Caco-2 (cell line): ENCODE measurements around the gene LY6G6F. TPM values are rescaled to one million over a fixed set of nuclear protein-coding genes. Genes with fewer than 3 reads are reported as not detected.

Experiments
- BruUV-seq: library from RNA; stranded (reverse); fragments of 400-500 nt; replicated peaks from 2 replicates; lab custom pipeline; 2021; lab: Mats Ljungman, UMichigan
- CTCF ChIA-PET: fragments of 300-600 bp; sonication (Branson Sonifier 250); formaldehyde crosslinking; loops from one replicate; lab custom pipeline; 2022; ENCODE audit warnings: antibody characterized with exemption; lab: Charles Lee
- POLR2A ChIA-PET: fragments of 300-600 bp; sonication (Branson Sonifier 250); formaldehyde crosslinking; loops from one replicate; lab custom pipeline; 2022; ENCODE audit warnings: antibody characterized with exemption; lab: Charles Lee
- DNase-seq, 2 experiments: peaks; one replicate each; pipeline versions ENCODE4 v3.0.0 to v3.0.0-alpha.2; 2020 to 2022
- H3K27me3 ChIP-seq: replicated peaks from 2 replicates; pipeline ENCODE4 v1.6.0; 2011; ENCODE audit warnings: low read length; ENCODE audit not compliant: control insufficient read depth, insufficient read depth
- H3K36me3 ChIP-seq: 2 replicates; pipeline ENCODE4 v1.5.1; 2011; ENCODE audit warnings: low read length; ENCODE audit not compliant: control insufficient read depth, insufficient read depth
- H3K4me1 ChIP-seq: fragments of 250-450 bp; sonication (Bioruptor Pico); 2 replicates; pipeline ENCODE4 v1.5.1; 2020; ENCODE audit warnings: mild to moderate bottlenecking
- H3K4me3 ChIP-seq: 2 replicates; pipeline ENCODE4 v1.5.1; 2011; ENCODE audit warnings: low read depth, mild to moderate bottlenecking, control low read depth, low read length
- H3K9me3 ChIP-seq: fragments of 250-450 bp; sonication (Bioruptor Pico); 2 replicates; pipeline ENCODE4 v1.5.1; 2020; ENCODE audit warnings: mild to moderate bottlenecking, moderate library complexity
- H3K27ac Mint-ChIP-seq: one replicate; pipeline ENCODE4 v1.8.0; 2022; ENCODE audit warnings: mixed read lengths; ENCODE audit not compliant: unreplicated experiment
- H3K27me3 Mint-ChIP-seq: one replicate; pipeline ENCODE4 v1.8.0; 2022; ENCODE audit warnings: mixed read lengths; ENCODE audit not compliant: insufficient read depth, unreplicated experiment
- H3K36me3 Mint-ChIP-seq: one replicate; pipeline ENCODE4 v1.8.0; 2022; ENCODE audit warnings: mild to moderate bottlenecking, mixed read lengths; ENCODE audit not compliant: insufficient read depth, unreplicated experiment
- H3K4me1 Mint-ChIP-seq: one replicate; pipeline ENCODE4 v1.8.0; 2022; ENCODE audit warnings: low read depth, mixed read lengths; ENCODE audit not compliant: unreplicated experiment
- H3K4me3 Mint-ChIP-seq: one replicate; pipeline ENCODE4 v1.8.0; 2022; ENCODE audit warnings: mild to moderate bottlenecking, moderate library complexity, mixed read lengths; ENCODE audit not compliant: unreplicated experiment
- H3K9me3 Mint-ChIP-seq: one replicate; pipeline ENCODE4 v1.8.0; 2022; ENCODE audit warnings: mixed read lengths; ENCODE audit not compliant: unreplicated experiment
- CTCF ChIP-seq, 2 experiments: fragments of 200-600 bp in 1 of 2; IDR thresholded peaks; 1 replicate in 1 of 2; 2 replicates in 1 of 2; pipeline versions ENCODE4 v1.5.1 to v1.8.0; 2011 to 2022; ENCODE audit warnings: antibody characterized with exemption in 1 of 2, control low read depth in 1 of 2, inconsistent platforms in 1 of 2, low read depth in 1 of 2, low read length in 1 of 2, mild to moderate bottlenecking in 1 of 2, moderate library complexity in 1 of 2; ENCODE audit not compliant: insufficient read depth in 1 of 2, severe bottlenecking in 1 of 2, unreplicated experiment in 1 of 2
- intact Hi-C: fragments of 100-400 bp; cut with micrococcal nuclease; formaldehyde crosslinking; loops from one replicate; pipeline ENCODE4 v1.10.0; 2022; ENCODE audit not compliant: unreplicated experiment
- total RNA-seq: library from RNA; stranded (reverse); gene quantifications from 2 replicates; pipeline ENCODE4 v1.2.3, GENCODE V29; 2022

LY6G6F gene
- total RNA-seq, 1 experiment from 2014 or later, result not detected

GRCh38 chr6:31662124-31662723 lies 44.4 kb upstream of the LY6G6F start:
- no peak for DNase-seq
- Mint-ChIP-seq H3K4me1 (peaks cover 48% of the 10 kb centered on the region), H3K27ac (peak overlapping the region; percentile 67), H3K36me3 (peaks cover 91% of the 10 kb centered on the region), H3K4me3 (peak overlapping the region; percentile 86), H3K9me3 (no peaks in the 10 kb centered on the region), H3K27me3 (no peaks in the 10 kb centered on the region)
- CTCF ChIA-PET, result interaction anchor here (0.6 kb wide), 1 partner anchor 9 kb away, joined by 3 read pairs; no protein-coding TSS in a partner anchor
- BruUV-seq, result no TSS peak
- no peak overlapping the region for H3K4me3 ChIP-seq
- H3K36me3 ChIP-seq, result peaks cover 9% of the 10 kb centered on the region
- no peak for TF ChIP-seq CTCF (IDR thresholded peaks at IDR 0.05; ENCODE audit: insufficient read depth in 1 of 2, low read depth in 1 of 2, low read length in 1 of 2, severe bottlenecking in 1 of 2, unreplicated experiment in 1 of 2)
- H3K4me1 ChIP-seq, result peaks cover 26% of the 10 kb centered on the region
- no peaks in the 10 kb centered on the region for H3K27me3 ChIP-seq
- POLR2A ChIA-PET, result interaction anchor here (0.6 kb wide), 1 partner anchor 1309 kb away, joined by 3 read pairs; no protein-coding TSS in a partner anchor
- intact Hi-C loops, result no loop called here
- no peaks in the 10 kb centered on the region for H3K9me3 ChIP-seq

GRCh38 chr6:31663126-31663960 lies 43.3 kb upstream of the LY6G6F start:
- TF ChIP-seq CTCF (IDR thresholded peaks at IDR 0.05; ENCODE audit: insufficient read depth in 1 of 2, low read depth in 1 of 2, low read length in 1 of 2, severe bottlenecking in 1 of 2, unreplicated experiment in 1 of 2), result no peak
- Mint-ChIP-seq H3K4me3 (peak overlapping the region; percentile 86), H3K9me3 (no peaks in the 10 kb centered on the region), H3K4me1 (peaks cover 38% of the 10 kb centered on the region), H3K27ac (peak overlapping the region; percentile 96), H3K27me3 (no peaks in the 10 kb centered on the region), H3K36me3 (peaks cover 93% of the 10 kb centered on the region)
- ChIA-PET POLR2A (interaction anchor here (1.5 kb wide), 1 partner anchor 76 kb away, joined by 4 read pairs; the partner anchor contains the start of gene MSH5), CTCF (no interaction called here)
- H3K4me1 ChIP-seq, result peaks cover 26% of the 10 kb centered on the region
- no peaks in the 10 kb centered on the region for H3K9me3 ChIP-seq
- peaks cover 4% of the 10 kb centered on the region for H3K36me3 ChIP-seq
- intact Hi-C loops, result no loop called here
- no peak for DNase-seq
- BruUV-seq, result no TSS peak
- H3K4me3 ChIP-seq, result 0 out of 2 replicates have a peak overlapping the region, but pooled peaks have one; percentile 12
- H3K27me3 ChIP-seq, result no peaks in the 10 kb centered on the region
